DND-41 (cell line): ENCODE data around the gene TNFRSF14.
A peak's percentile ranks its signal among the peaks of the same experiment; 100 is the strongest.

Experiments used
- ATAC-seq: fragments of 200-7000 bp; cut with Tn5 transposase; 3 replicates; pipeline ENCODE4 v1.9.1; 2021; ENCODE audit warnings: low read depth; ENCODE audit not compliant: insufficient read depth
- DNase-seq: peaks from one replicate; pipeline ENCODE4 v3.0.0-alpha.2; 2020
- H2AFZ ChIP-seq: 2 replicates; pipeline ENCODE4 v1.6.0; 2012; ENCODE audit warnings: low read depth, low read length
- H3K27ac ChIP-seq: 2 replicates; pipeline ENCODE4 v1.5.1; 2012; ENCODE audit warnings: low read length, inconsistent platforms
- H3K27me3 ChIP-seq: fragments of 200-600 bp; sonication (generic); 2 replicates; pipeline ENCODE4 v1.6.0; 2012; ENCODE audit warnings: low read length, mild to moderate bottlenecking, inconsistent platforms; ENCODE audit not compliant: insufficient read depth, poor library complexity
- H3K36me3 ChIP-seq: 2 replicates; pipeline ENCODE4 v1.5.1; 2012; ENCODE audit warnings: low read length, inconsistent platforms; ENCODE audit not compliant: insufficient read depth
- H3K4me1 ChIP-seq: 2 replicates; pipeline ENCODE4 v1.5.1; 2012; ENCODE audit warnings: mild to moderate bottlenecking, low read length; ENCODE audit not compliant: insufficient read depth
- H3K4me2 ChIP-seq: 2 replicates; pipeline ENCODE4 v1.6.0; 2012; ENCODE audit warnings: mild to moderate bottlenecking, moderate library complexity, low read length, inconsistent platforms; ENCODE audit not compliant: insufficient read depth
- H3K4me3 ChIP-seq, 2 experiments: fragments of 200-600 bp in 1 of 2; shearing (Covaris generic) in 1 of 2; 2 replicates each; pipeline ENCODE4 v1.5.1; 2012 to 2016; ENCODE audit warnings: inconsistent platforms in 2 of 2, low read length in 2 of 2, mild to moderate bottlenecking in 2 of 2, low read depth in 1 of 2, moderate library complexity in 1 of 2
- H3K79me2 ChIP-seq: 2 replicates; pipeline ENCODE4 v1.6.0; 2012; ENCODE audit warnings: low read length, inconsistent platforms; ENCODE audit not compliant: insufficient read depth
- H3K9ac ChIP-seq: 2 replicates; pipeline ENCODE4 v1.6.0; 2012; ENCODE audit warnings: low read depth, mild to moderate bottlenecking, inconsistent platforms, low read length, moderate library complexity
- H3K9me3 ChIP-seq: 2 replicates; pipeline ENCODE4 v1.5.1; 2012; ENCODE audit warnings: low read length, moderate library complexity, mild to moderate bottlenecking, inconsistent platforms; ENCODE audit not compliant: insufficient read depth, severe bottlenecking
- H4K20me1 ChIP-seq: 2 replicates; pipeline ENCODE4 v1.6.0; 2012; ENCODE audit warnings: low read length; ENCODE audit not compliant: insufficient read depth
- CTCF ChIP-seq: IDR thresholded peaks from 2 replicates; pipeline ENCODE4 v1.5.1; 2012; ENCODE audit warnings: borderline replicate concordance, low read length, moderate library complexity, mild to moderate bottlenecking; ENCODE audit not compliant: poor library complexity, severe bottlenecking; ENCODE audit errors: extremely low read depth
- EZH2 ChIP-seq: IDR thresholded peaks from 3 replicates; pipeline ENCODE4 v1.6.1; 2012; ENCODE audit warnings: borderline replicate concordance, low read depth, mild to moderate bottlenecking, moderate library complexity, low read length, inconsistent platforms; ENCODE audit not compliant: severe bottlenecking

The TNFRSF14 gene

GRCh38 chr1:2525920-2526823, 30.0 kb upstream of the TNFRSF14 start, which contains the start of gene PANK4:
Gene PANK4 (minus strand): TSS chr1:2526596. CDS start chr1:2526587, 9 bp downstream.
- Histone ChIP-seq H3K9me3 (no peaks in the 10 kb centered on the region), H4K20me1 (peaks cover 63% of the 10 kb centered on the region), H3K27ac (peak within 1 kb of the TSS; percentile 90), H3K9ac (peak within 1 kb of the TSS; percentile 98), H3K4me3 (peak within 1 kb of the TSS; percentile 99 to 100), H2AFZ (peak within 1 kb of the TSS; percentile 77), H3K79me2 (peaks cover 48% of the 10 kb centered on the region), H3K4me1 (peaks cover 45% of the 10 kb centered on the region), H3K36me3 (peaks cover 28% of the 10 kb centered on the region), H3K27me3 (peaks cover 7% of the 10 kb centered on the region), H3K4me2 (peak within 1 kb of the TSS; percentile 95)
- peak; percentile 89 for DNase-seq
- no peak for TF ChIP-seq EZH2
- TF ChIP-seq CTCF, result no peak
- peak; percentile 93 for ATAC-seq

- Histone ChIP-seq H3K79me2 (peaks cover 41% of the 10 kb centered on the region), H3K9ac (peak overlapping the region; percentile 98; the same call in 1 of the 2 replicates), H3K9me3 (no peaks in the 10 kb centered on the region), H3K4me3 (peak overlapping the region; percentile 44 to 99; a peak in 3 of 4 replicates), H3K4me1 (peaks cover 45% of the 10 kb centered on the region), H3K36me3 (peaks cover 20% of the 10 kb centered on the region), H3K4me2 (peak overlapping the region; percentile 95), H3K27ac (0 out of 2 replicates have a peak overlapping the region, but pooled peaks have one; percentile 25), H4K20me1 (peaks cover 62% of the 10 kb centered on the region), H3K27me3 (peaks cover 7% of the 10 kb centered on the region), H2AFZ (peak overlapping the region; percentile 50)
- ATAC-seq, result peak; percentile 58
- no peak for TF ChIP-seq CTCF
- TF ChIP-seq EZH2, result no peak
- peak; percentile 68 for DNase-seq
Observed at GRCh38 chr1:2526824-2527555, 29.2 kb upstream of the TNFRSF14 start.

- TF ChIP-seq EZH2 (no peak), CTCF (no peak)
- no peak for DNase-seq
- no peaks in the 10 kb centered on the region for H3K9me3 ChIP-seq
- H3K9ac ChIP-seq, result no peak overlapping the region
- H3K27ac ChIP-seq, result no peak overlapping the region
- peaks cover 45% of the 10 kb centered on the region for H3K4me1 ChIP-seq
- peaks cover 7% of the 10 kb centered on the region for H3K27me3 ChIP-seq
- H2AFZ ChIP-seq, result no peak overlapping the region
- H3K79me2 ChIP-seq, result peaks cover 35% of the 10 kb centered on the region
- no peak for ATAC-seq
- peaks cover 57% of the 10 kb centered on the region for H4K20me1 ChIP-seq
- H3K36me3 ChIP-seq, result peaks cover 19% of the 10 kb centered on the region
- no peak overlapping the region for H3K4me2 ChIP-seq
- no peak overlapping the region for H3K4me3 ChIP-seq
Observed at GRCh38 chr1:2527556-2527860, 28.7 kb upstream of the TNFRSF14 start.
